Non-pigmented ciliary epithelial cell (primary cell): Measurements from ENCODE around the gene TESK1.

ENCODE experiments used
- DNase-seq: peaks from one replicate; pipeline ENCODE4 v3.0.0-alpha.2; 2010; ENCODE audit warnings: low read depth

Gene TESK1, protein sequence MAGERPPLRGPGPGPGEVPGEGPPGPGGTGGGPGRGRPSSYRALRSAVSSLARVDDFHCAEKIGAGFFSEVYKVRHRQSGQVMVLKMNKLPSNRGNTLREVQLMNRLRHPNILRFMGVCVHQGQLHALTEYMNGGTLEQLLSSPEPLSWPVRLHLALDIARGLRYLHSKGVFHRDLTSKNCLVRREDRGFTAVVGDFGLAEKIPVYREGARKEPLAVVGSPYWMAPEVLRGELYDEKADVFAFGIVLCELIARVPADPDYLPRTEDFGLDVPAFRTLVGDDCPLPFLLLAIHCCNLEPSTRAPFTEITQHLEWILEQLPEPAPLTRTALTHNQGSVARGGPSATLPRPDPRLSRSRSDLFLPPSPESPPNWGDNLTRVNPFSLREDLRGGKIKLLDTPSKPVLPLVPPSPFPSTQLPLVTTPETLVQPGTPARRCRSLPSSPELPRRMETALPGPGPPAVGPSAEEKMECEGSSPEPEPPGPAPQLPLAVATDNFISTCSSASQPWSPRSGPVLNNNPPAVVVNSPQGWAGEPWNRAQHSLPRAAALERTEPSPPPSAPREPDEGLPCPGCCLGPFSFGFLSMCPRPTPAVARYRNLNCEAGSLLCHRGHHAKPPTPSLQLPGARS

GRCh38 chr9:35604578-35605350 lies at the start of gene TESK1:
TSS of gene TESK1 (plus strand) at chr9:35605262. CDS start at chr9:35605620, 358 bp downstream.
- peak; percentile 9 for DNase-seq

DNA sequence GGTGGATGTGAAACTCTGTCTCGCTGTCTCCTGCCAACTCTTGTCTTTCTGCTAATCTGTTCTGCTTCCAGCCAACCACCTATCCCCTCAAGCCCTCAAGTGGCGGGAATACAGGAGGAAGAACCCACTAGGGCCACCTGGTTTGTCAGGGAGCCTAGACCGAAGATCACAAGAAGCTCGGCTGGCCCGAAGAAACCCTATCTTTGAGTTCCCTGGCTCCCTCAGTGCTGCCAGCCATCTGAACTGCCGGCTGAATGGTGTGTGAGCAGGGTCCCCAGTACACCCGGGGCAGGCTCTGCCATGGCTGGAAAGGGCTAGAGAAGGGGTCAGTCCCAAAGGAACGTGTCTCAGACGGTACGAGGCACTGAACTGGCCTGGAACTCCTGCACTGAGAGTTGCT lies 49.2 kb upstream of the TESK1 start:
- no peak for DNase-seq

GRCh38 chr9:35556776-35557175 lies 48.3 kb upstream of the TESK1 start:
- no peak for DNase-seq

GRCh38 chr9:35557320-35557719 lies 47.7 kb upstream of the TESK1 start:
- DNase-seq = no peak

GRCh38 chr9:35558185-35558584 lies 46.9 kb upstream of the TESK1 start:
- no peak for DNase-seq

- DNase-seq = no peak
These were observed 45.1 kb upstream of the TESK1 start for GRCh38 chr9:35559792-35560530.

DNA sequence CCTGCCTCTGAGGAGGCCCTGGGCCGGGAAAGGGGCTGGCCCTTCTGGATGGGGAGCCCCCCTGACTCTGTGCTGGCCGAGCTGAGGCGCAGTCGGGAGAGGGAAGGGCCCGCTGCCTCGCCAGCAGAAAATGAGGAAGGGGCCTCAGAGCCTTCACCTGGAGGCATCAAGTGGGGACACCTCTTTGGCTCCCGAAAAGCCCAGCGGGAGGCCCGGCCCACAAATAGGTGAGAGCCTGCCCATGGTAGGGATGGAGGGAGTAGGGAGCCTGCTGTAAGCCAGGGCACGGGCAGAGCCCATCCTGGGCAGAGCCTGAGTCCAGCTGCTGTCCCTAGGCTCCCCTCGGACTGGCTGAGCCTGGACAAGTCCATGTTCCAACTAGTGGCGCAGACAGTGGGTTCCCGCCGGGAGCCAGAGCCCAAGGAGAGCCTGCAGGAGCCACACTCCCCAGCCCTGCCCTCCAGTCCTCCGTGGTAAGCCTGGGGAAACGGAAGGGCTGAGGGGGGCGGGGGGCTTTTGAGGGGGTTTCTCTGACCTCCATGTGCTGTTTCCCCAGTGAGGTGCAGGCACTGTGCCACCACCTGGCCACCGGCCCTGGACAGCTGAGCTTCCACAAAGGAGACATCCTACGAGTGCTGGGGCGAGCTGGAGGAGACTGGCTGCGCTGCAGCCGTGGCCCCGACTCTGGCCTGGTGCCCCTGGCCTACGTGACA lies 44.3 kb upstream of the TESK1 start:
- DNase-seq = no peak

GRCh38 chr9:35561468-35562261 lies 43.4 kb upstream of the TESK1 start:
- no peak for DNase-seq

GRCh38 chr9:35562895-35563780 lies 41.9 kb upstream of the TESK1 start:
- no peak for DNase-seq

DNA sequence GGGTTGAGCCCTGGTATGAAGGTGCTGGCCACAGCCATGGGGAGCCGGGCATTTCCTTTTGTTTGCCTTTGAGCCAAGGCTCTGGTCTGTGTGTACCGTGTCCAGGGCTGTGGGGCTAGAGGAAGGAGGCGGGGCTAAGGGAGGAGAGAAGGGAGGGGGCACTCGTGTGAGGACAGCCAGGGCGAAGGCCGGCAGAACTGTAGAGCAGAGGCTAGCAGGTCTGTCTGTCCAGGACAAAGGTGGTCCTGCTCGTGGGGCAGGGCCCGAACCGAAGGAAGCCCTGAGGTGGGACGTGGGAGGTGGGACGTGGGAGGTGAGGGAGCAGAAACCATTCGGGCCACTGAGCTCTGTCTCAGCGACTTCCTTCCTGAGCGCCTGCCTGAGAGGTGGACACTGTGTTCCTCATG lies 41.3 kb upstream of the TESK1 start:
- DNase-seq = no peak

DNA sequence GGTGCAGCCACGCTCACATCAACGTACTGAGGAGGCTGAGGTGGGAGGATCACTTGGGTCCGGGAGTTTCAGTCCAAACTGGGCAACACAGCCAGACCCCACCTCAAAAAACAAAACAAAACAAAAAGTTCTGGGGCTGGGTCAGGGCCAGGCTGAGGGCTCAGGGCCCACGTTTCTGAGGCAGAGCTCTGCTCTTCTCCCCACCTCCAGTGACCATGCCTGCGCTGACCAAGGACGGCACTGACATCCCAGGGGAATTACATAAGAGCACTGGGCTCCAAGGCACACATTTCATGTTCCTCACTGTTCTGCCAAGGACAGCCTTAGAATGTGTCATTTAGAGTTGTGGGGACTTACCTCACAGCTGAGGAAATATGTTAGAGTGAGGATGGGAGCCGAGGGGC lies 40.4 kb upstream of the TESK1 start:
- DNase-seq = no peak

DNA sequence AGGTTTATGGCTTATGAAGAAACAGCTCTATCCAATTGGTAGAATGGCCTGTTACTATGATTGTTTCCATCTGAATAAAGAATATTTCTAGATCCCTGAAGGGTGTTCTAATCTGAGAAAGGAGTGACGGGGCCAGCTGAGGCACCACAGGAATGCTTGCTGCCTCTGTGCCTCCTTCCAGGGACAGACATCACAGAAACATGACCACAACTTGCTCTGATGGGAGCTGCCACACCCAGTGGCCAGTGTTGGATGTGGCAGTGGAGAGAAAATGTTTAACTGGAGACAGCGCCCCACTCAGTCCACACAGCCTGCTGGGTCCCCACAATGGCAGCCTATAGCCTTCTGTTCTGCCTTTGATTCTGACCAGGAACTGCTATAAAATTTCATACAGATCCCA lies 38.6 kb upstream of the TESK1 start:
- DNase-seq = no peak

- no peak for DNase-seq
These were observed 36.9 kb upstream of the TESK1 start for GRCh38 chr9:35568196-35568595.

DNA sequence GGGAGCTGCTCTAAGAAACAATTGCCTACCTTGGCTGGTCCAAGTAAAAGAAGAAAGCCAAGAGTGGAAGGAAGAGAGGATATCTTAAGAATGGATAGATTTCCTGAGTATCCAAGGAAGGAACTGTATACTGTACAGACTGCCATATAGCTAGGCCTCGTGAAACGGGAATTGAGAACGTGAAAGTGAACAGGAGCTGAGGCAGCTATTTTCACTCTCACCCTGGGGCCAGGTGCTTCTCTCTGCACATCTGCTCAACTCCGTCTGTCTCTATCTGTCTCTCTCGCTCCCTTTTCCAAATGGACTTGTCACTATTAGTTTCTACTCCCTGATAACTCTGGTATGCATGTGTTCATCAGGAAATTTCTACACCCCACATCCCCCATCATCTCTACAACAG lies 35.9 kb upstream of the TESK1 start:
- no peak for DNase-seq

- DNase-seq = no peak
These were observed 34.2 kb upstream of the TESK1 start for GRCh38 chr9:35570709-35571504.

GRCh38 chr9:35574578-35575122 lies 30.4 kb upstream of the TESK1 start:
- DNase-seq = no peak

GRCh38 chr9:35575478-35575877 lies 29.6 kb upstream of the TESK1 start:
- no peak for DNase-seq

- no peak for DNase-seq
These were observed 27.6 kb upstream of the TESK1 start for GRCh38 chr9:35577486-35577885.

- no peak for DNase-seq
These were observed 25.9 kb upstream of the TESK1 start for GRCh38 chr9:35579130-35579529.
